Measurements from ENCODE around the gene ADCK1.

Gene ADCK1

GRCh38 chr14:77970646-77971045 lies 170.7 kb downstream of the ADCK1 start:
- Histone ChIP-seq H3K4me1 (no peaks in the 10 kb centered on the region), H3K36me3 (replicated peaks) (no peaks in the 10 kb centered on the region), H3K27me3 (ENCODE audit: low read depth) (peaks cover 2% of the 10 kb centered on the region), H3K9me3 (no peaks in the 10 kb centered on the region), H3K4me3 (no peak overlapping the region)
- DNase-seq (ENCODE audit: low spot score in 2 of 2): no peak
- in situ Hi-C loops (cut with MboI; ENCODE audit: low sequenced_read_pairs): no loop called here

- H3K27me3 ChIP-seq (ENCODE audit: low read depth): peaks cover 2% of the 10 kb centered on the region
- in situ Hi-C loops (cut with MboI; ENCODE audit: low sequenced_read_pairs): no loop called here
- no peak for DNase-seq (ENCODE audit: low spot score in 2 of 2)
- no peaks in the 10 kb centered on the region for H3K9me3 ChIP-seq
- H3K4me3 ChIP-seq: no peak overlapping the region
- H3K4me1 ChIP-seq: no peaks in the 10 kb centered on the region
- no peaks in the 10 kb centered on the region for H3K36me3 ChIP-seq (replicated peaks)
These were observed 173.3 kb downstream of the ADCK1 start for GRCh38 chr14:77973246-77973645.

- in situ Hi-C loops (cut with MboI; ENCODE audit: low sequenced_read_pairs): no loop called here
- Histone ChIP-seq H3K4me1 (no peaks in the 10 kb centered on the region), H3K4me3 (no peak overlapping the region), H3K9me3 (no peaks in the 10 kb centered on the region), H3K27me3 (ENCODE audit: low read depth) (peaks cover 2% of the 10 kb centered on the region), H3K36me3 (replicated peaks) (no peaks in the 10 kb centered on the region)
- no peak for DNase-seq (ENCODE audit: low spot score in 2 of 2)
These were observed 176.7 kb downstream of the ADCK1 start for GRCh38 chr14:77976591-77976990.

- in situ Hi-C loops (cut with MboI; ENCODE audit: low sequenced_read_pairs): no loop called here
- Histone ChIP-seq H3K4me3 (no peak overlapping the region), H3K4me1 (no peaks in the 10 kb centered on the region), H3K9me3 (no peaks in the 10 kb centered on the region), H3K27me3 (ENCODE audit: low read depth) (no peaks in the 10 kb centered on the region), H3K36me3 (replicated peaks) (no peaks in the 10 kb centered on the region)
- no peak for DNase-seq (ENCODE audit: low spot score in 2 of 2)
These were observed 179.3 kb downstream of the ADCK1 start for GRCh38 chr14:77979171-77979570.

- in situ Hi-C loops (cut with MboI; ENCODE audit: low sequenced_read_pairs): no loop called here
- DNase-seq (ENCODE audit: low spot score in 2 of 2): peak; percentile 19 to 30
- H3K36me3 ChIP-seq (replicated peaks): no peaks in the 10 kb centered on the region
- H3K27me3 ChIP-seq (ENCODE audit: low read depth): no peaks in the 10 kb centered on the region
- H3K9me3 ChIP-seq: no peaks in the 10 kb centered on the region
- no peak overlapping the region for H3K4me3 ChIP-seq
- H3K4me1 ChIP-seq: no peaks in the 10 kb centered on the region
These were observed 179.9 kb downstream of the ADCK1 start for GRCh38 chr14:77979666-77980351.

- H3K4me3 ChIP-seq: no peak overlapping the region
These were observed 180.8 kb downstream of the ADCK1 start for GRCh38 chr14:77980475-77981321.

More at GRCh38 chr14:77980475-77981321, 180.8 kb downstream of the ADCK1 start:
- in situ Hi-C loops (cut with MboI; ENCODE audit: low sequenced_read_pairs): no loop called here
- Histone ChIP-seq H3K9me3 (no peaks in the 10 kb centered on the region), H3K4me1 (no peaks in the 10 kb centered on the region), H3K36me3 (replicated peaks) (no peaks in the 10 kb centered on the region), H3K27me3 (ENCODE audit: low read depth) (no peaks in the 10 kb centered on the region)
- DNase-seq (ENCODE audit: low spot score in 2 of 2): no peak
